ENCODE measurements around the gene DUSP16. TPM values are rescaled to one million over a fixed set of nuclear protein-coding genes. Genes with fewer than 3 reads are reported as not detected.

Gene DUSP16
- total and polyA plus RNA-seq, 2 of the 8 experiments (the other 6 are each of a cell fraction or from before 2014, with no cell fraction given), result 31.6 to 55.9 TPM

- H4K20me1 ChIP-seq (replicated peaks in 1 of 2; ENCODE audit: control insufficient read depth in 1 of 2, insufficient read depth in 2 of 2, low read length in 2 of 2), result no peaks in the 10 kb centered on the region
- no peaks in the 10 kb centered on the region for H3K27me3 ChIP-seq (replicated peaks in 1 of 4; ENCODE audit: control insufficient read depth in 3 of 4, extremely low read depth in 1 of 4, insufficient read depth in 3 of 4, low read length in 3 of 4)
- no peak overlapping the region for H3K4ac ChIP-seq (replicated peaks; ENCODE audit: insufficient read length, low read depth, low read length)
- 0 out of 2 replicates have a peak overlapping the region, but pooled peaks have one; percentile 62 for H2BK15ac ChIP-seq (ENCODE audit: low read length)
- H3K79me1 ChIP-seq (ENCODE audit: low read depth, low read length), result no peaks in the 10 kb centered on the region
- no peaks in the 10 kb centered on the region for H3K23me2 ChIP-seq (ENCODE audit: low read depth, low read length)
- no peak overlapping the region for H2BK120ac ChIP-seq (replicated peaks; ENCODE audit: low read depth, low read length)
- no peak overlapping the region for H3K14ac ChIP-seq (ENCODE audit: insufficient read length)
- no peak overlapping the region for H4K5ac ChIP-seq (ENCODE audit: insufficient read length, low read depth, low read length)
- ChIA-PET CTCF (ENCODE audit: partially characterized antibody) (no interaction called here), POLR2A (ENCODE audit: partially characterized antibody) (no interaction called here)
- no peaks in the 10 kb centered on the region; a peak in 1 of 7 replicates for H3K4me1 ChIP-seq (replicated peaks in 1 of 4; ENCODE audit: control insufficient read depth in 3 of 4, insufficient read depth in 4 of 4, low read length in 3 of 4)
- H3K56ac ChIP-seq (replicated peaks; ENCODE audit: insufficient read length, low read depth, low read length), result no peak overlapping the region
- H3K23ac ChIP-seq (ENCODE audit: insufficient read length), result no peak overlapping the region
- H2AFZ ChIP-seq (ENCODE audit: low read length), result no peak overlapping the region
- no peak overlapping the region; a peak in 1 of 4 replicates for H3K4me2 ChIP-seq (ENCODE audit: insufficient read depth in 1 of 2, low read depth in 2 of 2, low read length in 2 of 2)
- no peak for FAIRE-seq
- no peak overlapping the region for H4K91ac ChIP-seq (replicated peaks; ENCODE audit: insufficient read length, low read length)
- H3K79me2 ChIP-seq (ENCODE audit: control insufficient read depth in 1 of 2, insufficient read depth in 2 of 2, low read length in 2 of 2), result no peaks in the 10 kb centered on the region
- no peak overlapping the region for H3K9ac ChIP-seq (replicated peaks in 1 of 4; ENCODE audit: extremely low read depth in 1 of 4, low read depth in 3 of 4, low read length in 3 of 4)
- no peaks in the 10 kb centered on the region for H3K9me3 ChIP-seq (ENCODE audit: insufficient read depth in 2 of 2, low read depth in 1 of 2, low read length in 1 of 2)
- no peak overlapping the region for H4K8ac ChIP-seq (ENCODE audit: extremely low read depth, insufficient read depth, low read length)
- 93% methylated on average over 4 of the region's 4 CpGs; no CpG with 5 or more reads in 1 of the 2 experiments for WGBS, 2 experiments (ENCODE audit: extremely low coverage in 1 of 2, insufficient coverage in 1 of 2, insufficient read length in 1 of 2, insufficient replicate concordance in 2 of 2, low coverage in 1 of 2, low lambda C conversion rate in 2 of 2, missing lambda C conversion rate in 1 of 2)
- no peak overlapping the region for H2BK5ac ChIP-seq (ENCODE audit: low read depth, low read length)
- no peak overlapping the region for H2AK5ac ChIP-seq (ENCODE audit: low read depth, low read length)
- H2BK20ac ChIP-seq (ENCODE audit: low read length), result no peak overlapping the region
- H3K36me3 ChIP-seq (ENCODE audit: control insufficient read depth in 2 of 4, insufficient read depth in 4 of 4, low read length in 3 of 4), result no peaks in the 10 kb centered on the region
- no peak for DNase-seq (ENCODE audit: low read depth in 1 of 2, low spot score in 2 of 2)
- no peak overlapping the region for H3K18ac ChIP-seq (ENCODE audit: extremely low read depth, low read length)
- H3K4me3 ChIP-seq (ENCODE audit: extremely low read depth in 1 of 4, insufficient read depth in 2 of 4, low read depth in 3 of 4, low read length in 4 of 4), result no peak overlapping the region
- H3K27ac ChIP-seq (ENCODE audit: low read depth, low read length), result no peak overlapping the region
- TF ChIP-seq NANOG (IDR thresholded peaks at IDR 0.05; ENCODE audit: insufficient read depth, low read depth, low read length, poor library complexity, severe bottlenecking), result no peak
- TF ChIP-seq CBX5 (IDR thresholded peaks at IDR 0.05; ENCODE audit: low read depth, low read length), result no peak
- no peak overlapping the region for H2BK12ac ChIP-seq (ENCODE audit: low read depth, low read length)
These were observed 19.7 kb upstream of the DUSP16 start for GRCh38 chr12:12582193-12582881.
